ENCODE results near the gene ACAN.
A peak's percentile ranks its signal among the peaks of the same experiment; 100 is the strongest.

Gene ACAN

DNA sequence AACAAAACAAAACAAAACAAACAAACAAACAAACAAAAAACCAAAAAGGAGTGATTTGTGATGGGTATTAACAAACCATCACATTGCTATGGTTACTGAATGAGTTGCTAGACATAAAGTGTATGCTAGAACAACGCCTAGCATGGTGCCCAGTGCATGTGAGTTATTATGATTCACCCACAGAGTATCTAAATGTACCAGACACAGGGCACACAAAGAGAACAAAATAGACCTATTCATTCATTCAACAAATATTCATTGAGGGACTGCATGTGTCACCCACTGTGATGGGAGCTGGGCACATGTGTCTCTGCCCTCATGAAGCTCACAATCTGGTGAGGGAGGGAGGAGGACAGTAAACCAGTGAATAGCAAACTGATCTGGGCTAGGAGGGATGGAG lies 11.6 kb upstream of the ACAN start:
- no peak for DNase-seq (ENCODE audit: low spot score)
- H3K27ac Mint-ChIP-seq, result no peak overlapping the region
- no peaks in the 10 kb centered on the region for H3K36me3 Mint-ChIP-seq (ENCODE audit: low read depth)
- H3K4me3 Mint-ChIP-seq, result no peak overlapping the region
- peaks cover 34% of the 10 kb centered on the region for H3K27me3 Mint-ChIP-seq (ENCODE audit: low read depth)
- no peaks in the 10 kb centered on the region for H3K4me1 Mint-ChIP-seq (ENCODE audit: low read depth)
- H3K9me3 Mint-ChIP-seq, result no peaks in the 10 kb centered on the region

GRCh38 chr15:88792342-88793282 lies 10.6 kb upstream of the ACAN start:
- peaks cover 41% of the 10 kb centered on the region for H3K27me3 Mint-ChIP-seq (ENCODE audit: low read depth)
- no peaks in the 10 kb centered on the region for H3K36me3 Mint-ChIP-seq (ENCODE audit: low read depth)
- no peaks in the 10 kb centered on the region for H3K4me1 Mint-ChIP-seq (ENCODE audit: low read depth)
- no peak overlapping the region for H3K4me3 Mint-ChIP-seq
- no peak overlapping the region for H3K27ac Mint-ChIP-seq
- no peak for DNase-seq (ENCODE audit: low spot score)
- H3K9me3 Mint-ChIP-seq, result no peaks in the 10 kb centered on the region

- no peak for DNase-seq (ENCODE audit: low spot score)
Observed at GRCh38 chr15:88794001-88794400, 9.2 kb upstream of the ACAN start.

DNA sequence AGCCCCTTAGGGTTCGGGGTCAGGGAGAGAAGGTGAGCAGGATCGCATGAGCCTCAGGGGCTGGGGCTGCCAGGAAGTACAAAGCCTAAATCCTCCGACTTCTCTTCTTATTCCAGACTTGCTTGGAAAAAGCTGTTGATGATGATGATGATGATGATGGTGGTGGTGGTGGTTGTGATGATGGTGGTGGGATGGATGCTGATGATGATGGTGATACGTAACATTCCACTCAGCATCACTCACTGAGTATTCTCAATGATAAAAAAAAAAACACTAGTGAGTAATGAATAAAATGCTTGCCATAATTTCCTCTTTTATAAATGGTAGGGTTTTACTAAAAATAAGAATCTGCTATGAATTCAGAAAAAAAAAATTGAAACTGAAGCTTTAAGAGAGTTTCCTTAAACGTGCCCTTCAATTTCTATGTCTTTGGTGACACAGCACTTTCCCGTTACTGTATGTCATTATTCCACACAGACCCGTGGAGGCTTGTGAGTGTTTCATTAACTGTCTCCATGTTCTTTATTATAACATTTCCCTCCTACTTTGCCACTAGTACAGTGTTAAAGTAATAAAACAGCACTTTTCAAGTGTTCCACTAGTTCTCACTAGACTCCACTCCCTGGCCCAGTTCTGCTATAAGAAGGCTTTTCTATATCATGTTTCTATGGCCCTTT lies 5.4 kb upstream of the ACAN start:
- Mint-ChIP-seq H3K4me3 (no peak overlapping the region), H3K27me3 (ENCODE audit: low read depth) (peaks cover 70% of the 10 kb centered on the region)
- no peak for DNase-seq (ENCODE audit: low spot score)

More at GRCh38 chr15:88794001-88794400, 9.2 kb upstream of the ACAN start:
- H3K4me3 Mint-ChIP-seq, result no peak overlapping the region
- H3K4me1 Mint-ChIP-seq (ENCODE audit: low read depth), result no peaks in the 10 kb centered on the region
- H3K36me3 Mint-ChIP-seq (ENCODE audit: low read depth), result no peaks in the 10 kb centered on the region
- no peaks in the 10 kb centered on the region for H3K9me3 Mint-ChIP-seq
- no peak overlapping the region for H3K27ac Mint-ChIP-seq
- H3K27me3 Mint-ChIP-seq (ENCODE audit: low read depth), result peaks cover 53% of the 10 kb centered on the region

GRCh38 chr15:88799341-88799740 lies 3.9 kb upstream of the ACAN start:
- H3K27me3 Mint-ChIP-seq (ENCODE audit: low read depth), result peaks cover 65% of the 10 kb centered on the region
- H3K36me3 Mint-ChIP-seq (ENCODE audit: low read depth), result no peaks in the 10 kb centered on the region
- H3K4me3 Mint-ChIP-seq, result no peak overlapping the region
- DNase-seq (ENCODE audit: low spot score), result no peak
- no peaks in the 10 kb centered on the region for H3K9me3 Mint-ChIP-seq
- H3K27ac Mint-ChIP-seq, result no peak overlapping the region
- no peaks in the 10 kb centered on the region for H3K4me1 Mint-ChIP-seq (ENCODE audit: low read depth)

More for the DNA sequence above, 5.4 kb upstream of the ACAN start:
- Mint-ChIP-seq H3K4me1 (ENCODE audit: low read depth) (no peaks in the 10 kb centered on the region), H3K27ac (no peak overlapping the region), H3K36me3 (ENCODE audit: low read depth) (no peaks in the 10 kb centered on the region), H3K9me3 (no peaks in the 10 kb centered on the region)

DNA sequence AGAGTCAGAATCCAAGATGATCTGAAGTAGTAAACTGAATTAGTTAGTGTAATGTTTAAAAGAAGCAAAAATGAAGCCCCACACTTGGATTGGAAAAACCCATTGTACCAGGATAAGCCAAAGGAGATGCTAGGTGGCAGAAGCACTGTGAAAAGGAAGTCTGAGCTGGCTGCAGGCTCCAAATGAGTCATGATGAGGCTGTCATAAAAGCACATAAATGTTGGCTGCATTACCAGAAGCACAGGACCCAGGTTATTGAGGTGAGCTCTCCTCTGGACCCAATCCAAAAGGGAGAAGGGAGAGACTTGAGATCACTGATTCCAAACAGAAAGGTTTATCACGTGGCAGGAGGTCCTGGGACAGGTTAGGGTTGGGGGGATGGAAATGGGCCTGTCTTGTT lies 3.2 kb upstream of the ACAN start:
- Mint-ChIP-seq H3K9me3 (no peaks in the 10 kb centered on the region), H3K4me3 (no peak overlapping the region), H3K36me3 (ENCODE audit: low read depth) (no peaks in the 10 kb centered on the region), H3K27ac (no peak overlapping the region), H3K4me1 (ENCODE audit: low read depth) (no peaks in the 10 kb centered on the region), H3K27me3 (ENCODE audit: low read depth) (peaks cover 67% of the 10 kb centered on the region)
- DNase-seq (ENCODE audit: low spot score), result no peak

DNA sequence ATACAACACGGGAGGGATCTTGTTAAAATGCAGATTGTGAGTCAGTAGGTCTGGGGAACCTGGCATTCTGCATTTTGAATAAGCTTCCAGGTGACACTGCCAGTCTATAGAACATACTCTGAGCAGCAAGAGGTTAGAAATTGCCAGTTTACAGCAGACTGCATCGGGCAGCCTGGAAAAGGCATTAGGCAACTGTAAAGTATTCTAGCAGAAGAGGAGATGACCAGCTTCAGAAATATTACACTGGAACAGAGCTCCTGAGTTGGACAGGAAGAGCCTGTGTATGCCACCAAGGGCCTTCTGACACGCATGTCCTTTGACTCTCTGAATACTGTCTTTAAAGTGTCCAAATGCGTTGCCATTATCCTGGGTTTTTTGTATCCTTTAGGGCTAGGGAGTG lies 2.5 kb upstream of the ACAN start:
- no peaks in the 10 kb centered on the region for H3K9me3 Mint-ChIP-seq
- no peak overlapping the region for H3K27ac Mint-ChIP-seq
- H3K4me3 Mint-ChIP-seq, result no peak overlapping the region
- peaks cover 73% of the 10 kb centered on the region for H3K27me3 Mint-ChIP-seq (ENCODE audit: low read depth)
- no peaks in the 10 kb centered on the region for H3K4me1 Mint-ChIP-seq (ENCODE audit: low read depth)
- no peak for DNase-seq (ENCODE audit: low spot score)
- no peaks in the 10 kb centered on the region for H3K36me3 Mint-ChIP-seq (ENCODE audit: low read depth)

- no peak for DNase-seq (ENCODE audit: low spot score)
- H3K9me3 Mint-ChIP-seq, result no peaks in the 10 kb centered on the region
- peaks cover 68% of the 10 kb centered on the region for H3K27me3 Mint-ChIP-seq (ENCODE audit: low read depth)
- no peaks in the 10 kb centered on the region for H3K36me3 Mint-ChIP-seq (ENCODE audit: low read depth)
- no peaks in the 10 kb centered on the region for H3K4me1 Mint-ChIP-seq (ENCODE audit: low read depth)
- peak overlapping the region; percentile 22 for H3K4me3 Mint-ChIP-seq
- H3K27ac Mint-ChIP-seq, result no peak overlapping the region
Observed at GRCh38 chr15:88802250-88802990, 816 bp upstream of the ACAN start.

DNA sequence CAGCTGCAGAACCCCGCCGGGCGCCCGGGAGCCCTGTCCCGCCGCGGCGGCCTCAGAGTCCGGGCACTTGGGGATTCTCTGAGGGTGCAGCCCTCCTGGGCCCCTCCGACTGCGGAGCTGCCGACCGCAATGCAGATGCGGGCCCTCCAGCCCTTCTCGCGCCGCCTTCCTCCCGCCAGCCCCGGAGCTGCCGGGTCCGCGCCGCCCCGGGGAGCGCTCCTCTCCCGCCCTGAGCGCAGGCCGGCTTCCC lies 320 bp upstream of the ACAN start:
- H3K9me3 Mint-ChIP-seq, result no peaks in the 10 kb centered on the region
- H3K27me3 Mint-ChIP-seq (ENCODE audit: low read depth), result peaks cover 63% of the 10 kb centered on the region
- DNase-seq (ENCODE audit: low spot score), result no peak
- no peak overlapping the region for H3K27ac Mint-ChIP-seq
- H3K36me3 Mint-ChIP-seq (ENCODE audit: low read depth), result no peaks in the 10 kb centered on the region
- no peaks in the 10 kb centered on the region for H3K4me1 Mint-ChIP-seq (ENCODE audit: low read depth)
- no peak overlapping the region for H3K4me3 Mint-ChIP-seq

DNA sequence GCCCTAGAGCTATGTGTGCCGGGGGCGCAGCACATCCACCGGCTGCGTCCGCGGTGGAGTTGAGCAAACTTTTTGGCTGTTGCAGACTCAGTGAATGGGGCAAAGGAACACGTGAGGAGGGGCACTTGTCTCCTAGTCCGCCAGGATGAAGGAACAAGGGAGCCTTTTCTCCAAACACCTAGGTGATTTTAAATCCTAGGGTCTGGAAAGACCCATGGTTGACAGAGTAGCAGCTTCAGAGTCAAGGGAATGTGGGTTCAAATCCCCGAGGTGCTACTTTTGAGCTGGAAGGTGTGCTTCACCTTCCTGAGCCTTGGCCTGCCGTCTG lies 648 bp downstream of the ACAN start:
- H3K4me1 Mint-ChIP-seq (ENCODE audit: low read depth), result no peaks in the 10 kb centered on the region
- DNase-seq (ENCODE audit: low spot score), result no peak
- H3K9me3 Mint-ChIP-seq, result no peaks in the 10 kb centered on the region
- no peak overlapping the region for H3K4me3 Mint-ChIP-seq
- H3K36me3 Mint-ChIP-seq (ENCODE audit: low read depth), result no peaks in the 10 kb centered on the region
- H3K27me3 Mint-ChIP-seq (ENCODE audit: low read depth), result peaks cover 55% of the 10 kb centered on the region
- H3K27ac Mint-ChIP-seq, result no peak overlapping the region

GRCh38 chr15:88804257-88804656 lies 1.0 kb downstream of the ACAN start:
- no peak overlapping the region for H3K4me3 Mint-ChIP-seq
- H3K4me1 Mint-ChIP-seq (ENCODE audit: low read depth), result no peaks in the 10 kb centered on the region
- H3K27ac Mint-ChIP-seq, result no peak overlapping the region
- H3K36me3 Mint-ChIP-seq (ENCODE audit: low read depth), result no peaks in the 10 kb centered on the region
- peaks cover 54% of the 10 kb centered on the region for H3K27me3 Mint-ChIP-seq (ENCODE audit: low read depth)
- DNase-seq (ENCODE audit: low spot score), result no peak
- H3K9me3 Mint-ChIP-seq, result no peaks in the 10 kb centered on the region

DNA sequence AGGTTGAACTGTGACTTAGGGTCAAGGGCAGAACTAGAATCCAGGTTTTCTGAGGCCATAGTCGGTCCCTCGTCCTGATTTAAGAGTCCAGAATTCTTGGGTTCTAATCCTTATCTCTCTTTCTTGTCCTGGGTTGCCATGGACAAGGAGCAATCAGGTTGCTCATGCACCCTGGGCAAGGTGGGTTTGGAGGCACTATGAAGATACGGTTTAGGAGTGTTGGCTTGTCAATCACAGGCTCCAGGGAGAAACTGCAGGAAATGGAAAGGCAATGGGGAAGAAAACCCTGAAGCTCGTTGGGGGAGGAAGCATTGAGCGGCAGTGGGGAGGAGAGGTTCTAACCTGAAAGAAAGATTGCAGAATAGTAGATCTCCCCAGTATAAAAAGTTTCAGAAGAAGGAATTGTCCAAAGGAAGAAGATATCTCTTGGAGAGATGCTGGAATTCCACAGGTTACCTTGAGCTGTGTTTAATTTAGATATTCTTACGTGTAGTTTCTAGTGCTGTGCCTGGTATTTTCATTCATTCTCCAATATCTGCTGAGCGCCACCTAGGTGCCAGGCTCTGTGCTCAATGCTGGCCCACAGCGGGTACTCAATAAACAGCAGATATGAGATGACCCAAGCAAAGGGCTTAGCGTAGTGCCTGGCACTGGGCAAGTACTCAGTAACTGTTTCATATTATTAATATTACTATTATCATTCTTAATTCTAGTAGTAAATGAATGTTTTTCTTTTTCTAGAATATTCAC lies 2.0 kb downstream of the ACAN start:
- Mint-ChIP-seq H3K9me3 (no peaks in the 10 kb centered on the region), H3K27me3 (ENCODE audit: low read depth) (peaks cover 46% of the 10 kb centered on the region)

GRCh38 chr15:88810446-88810845 lies 7.2 kb downstream of the ACAN start:
- no peak for DNase-seq (ENCODE audit: low spot score)
- no peaks in the 10 kb centered on the region for H3K9me3 Mint-ChIP-seq
- H3K27me3 Mint-ChIP-seq (ENCODE audit: low read depth), result peaks cover 15% of the 10 kb centered on the region
- H3K4me1 Mint-ChIP-seq (ENCODE audit: low read depth), result no peaks in the 10 kb centered on the region
- no peak overlapping the region for H3K27ac Mint-ChIP-seq
- no peak overlapping the region for H3K4me3 Mint-ChIP-seq
- no peaks in the 10 kb centered on the region for H3K36me3 Mint-ChIP-seq (ENCODE audit: low read depth)

More for the DNA sequence above, 2.0 kb downstream of the ACAN start:
- H3K4me1 Mint-ChIP-seq (ENCODE audit: low read depth), result no peaks in the 10 kb centered on the region
- no peak overlapping the region for H3K4me3 Mint-ChIP-seq
- no peak overlapping the region for H3K27ac Mint-ChIP-seq
- DNase-seq (ENCODE audit: low spot score), result no peak
- no peaks in the 10 kb centered on the region for H3K36me3 Mint-ChIP-seq (ENCODE audit: low read depth)

- DNase-seq (ENCODE audit: low spot score), result no peak
- Mint-ChIP-seq H3K4me3 (no peak overlapping the region), H3K9me3 (no peaks in the 10 kb centered on the region), H3K27ac (no peak overlapping the region), H3K4me1 (ENCODE audit: low read depth) (no peaks in the 10 kb centered on the region), H3K36me3 (ENCODE audit: low read depth) (no peaks in the 10 kb centered on the region), H3K27me3 (ENCODE audit: low read depth) (peaks cover 10% of the 10 kb centered on the region)
Observed at GRCh38 chr15:88812133-88812532, 8.9 kb downstream of the ACAN start.
